Thyroid gland (tissue), 4 donors: ENCODE results near the gene FRMD4A. TPM values are rescaled to one million over a fixed set of nuclear protein-coding genes. Genes with fewer than 3 reads are reported as not detected.
A peak's percentile ranks its signal among the peaks of the same experiment; 100 is the strongest.

Source experiments
- DNase-seq, 2 donors: peaks; one replicate each; pipeline ENCODE4 v3.0.0-alpha.2; 2019
- H3K27ac ChIP-seq, 3 donors: fragments of 200-600 bp; sonication (generic); 1 replicate in 2 of 3; 2 replicates in 1 of 3; pipeline ENCODE4 v1.5.1; 2016 to 2019; ENCODE audit warnings: mild to moderate bottlenecking in 1 of 3, moderate library complexity in 1 of 3
- H3K27me3 ChIP-seq: fragments of 200-600 bp; sonication (generic); one replicate; pipeline ENCODE4 v1.5.1; 2019
- H3K36me3 ChIP-seq, 2 donors: fragments of 200-600 bp; sonication (generic); one replicate each; pipeline ENCODE4 v1.5.1; 2016 to 2019
- H3K4me1 ChIP-seq, 2 donors: fragments of 200-600 bp; sonication (generic); one replicate each; pipeline ENCODE4 v1.5.1; 2017 to 2019
- H3K4me3 ChIP-seq, 3 donors: fragments of 200-600 bp; sonication (generic); replicated peaks in 1 of 3; 1 replicate in 2 of 3; 2 replicates in 1 of 3; pipeline ENCODE4 v1.5.1; 2016; ENCODE audit warnings: mild to moderate bottlenecking in 1 of 3
- H3K9me3 ChIP-seq: fragments of 200-600 bp; sonication (generic); one replicate; pipeline ENCODE4 v1.5.1; 2017
- POLR2A ChIP-seq, 2 donors: fragments of 450-650 bp; IDR thresholded peaks; one replicate each; pipeline ENCODE4 v1.6.1; 2017; ENCODE audit warnings: antibody characterized with exemption in 2 of 2, mild to moderate bottlenecking in 2 of 2, moderate library complexity in 1 of 2
- WGBS, 2 donors: methylation state at CpG; one replicate each; pipeline ENCODE4 v1.1.5; 2017; 5-methylcytosine and 5-hydroxymethylcytosine counted together
- intact Hi-C: fragments of 100-400 bp; cut with DNase I; formaldehyde crosslinking; loops from one replicate; pipeline ENCODE4 v1.15.1; 2023
- total RNA-seq, 4 donors: library from RNA; depleted of rRNA; stranded (reverse); fragments of >200 nt; gene quantifications; one replicate each; pipeline ENCODE4 v1.2.3, GENCODE V29; 2016
- TF ChIP-seq, protein P1 (sequence below), 6 experiments: fragments of 200-600 bp in 3 of 6; fragments of 450-650 bp in 3 of 6; sonication (generic) in 3 of 6; IDR thresholded peaks; one replicate each; pipeline ENCODE4 v1.5.1; 2016 to 2019; ENCODE audit warnings: antibody characterized with exemption in 6 of 6, mild to moderate bottlenecking in 2 of 6, inconsistent platforms in 1 of 6, moderate library complexity in 1 of 6

Gene FRMD4A
- total RNA-seq, 4 donors from 2014 or later: 10.6 to 18.6 (median 16.3) TPM

DNA sequence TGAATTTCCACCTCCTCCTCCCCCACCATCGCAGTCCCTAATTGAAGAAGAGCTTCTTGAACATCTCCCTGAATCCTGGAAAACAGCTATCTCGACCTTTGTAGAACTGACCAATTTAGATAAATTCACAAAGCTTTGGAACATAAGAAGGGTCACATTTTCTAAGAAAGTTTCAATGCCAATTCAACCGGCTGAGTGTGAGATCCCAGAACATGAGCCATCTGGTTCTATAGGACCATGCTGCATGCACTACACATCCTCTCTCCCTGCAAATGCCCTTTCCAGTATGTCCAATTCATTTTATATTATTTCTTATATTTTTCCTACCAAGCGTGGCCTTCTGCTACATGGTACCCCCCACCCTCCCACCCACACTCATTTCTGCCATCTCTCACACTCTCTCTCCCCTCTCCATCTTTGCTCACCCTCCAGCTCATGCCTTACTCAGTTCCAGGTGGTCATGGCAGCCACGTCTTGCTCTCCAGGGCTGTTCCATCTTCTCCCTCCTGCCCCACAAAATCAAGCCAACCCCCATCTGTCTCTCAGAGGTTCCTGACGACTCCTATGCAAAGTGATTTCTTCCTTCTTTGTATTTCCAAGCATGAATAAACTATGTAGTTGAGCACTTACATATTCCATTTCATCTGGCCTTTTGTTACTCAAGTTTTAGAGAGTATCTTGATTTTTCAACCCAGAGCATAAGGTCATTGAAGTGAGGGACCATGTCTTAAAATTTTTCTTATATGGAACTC, 19.3 kb downstream of the FRMD4A start:
- Histone ChIP-seq H3K36me3 (no peaks in the 10 kb centered on the region), H3K4me1 (no peaks in the 10 kb centered on the region), H3K4me3 (no peak overlapping the region), H3K9me3 (no peaks in the 10 kb centered on the region), H3K27me3 (no peaks in the 10 kb centered on the region), H3K27ac (no peak overlapping the region)
- no peak for DNase-seq
- WGBS, 2 donors: 85 to 91% methylated on average over 6 of the region's 6 CpGs
- TF ChIP-seq, protein P1, sequence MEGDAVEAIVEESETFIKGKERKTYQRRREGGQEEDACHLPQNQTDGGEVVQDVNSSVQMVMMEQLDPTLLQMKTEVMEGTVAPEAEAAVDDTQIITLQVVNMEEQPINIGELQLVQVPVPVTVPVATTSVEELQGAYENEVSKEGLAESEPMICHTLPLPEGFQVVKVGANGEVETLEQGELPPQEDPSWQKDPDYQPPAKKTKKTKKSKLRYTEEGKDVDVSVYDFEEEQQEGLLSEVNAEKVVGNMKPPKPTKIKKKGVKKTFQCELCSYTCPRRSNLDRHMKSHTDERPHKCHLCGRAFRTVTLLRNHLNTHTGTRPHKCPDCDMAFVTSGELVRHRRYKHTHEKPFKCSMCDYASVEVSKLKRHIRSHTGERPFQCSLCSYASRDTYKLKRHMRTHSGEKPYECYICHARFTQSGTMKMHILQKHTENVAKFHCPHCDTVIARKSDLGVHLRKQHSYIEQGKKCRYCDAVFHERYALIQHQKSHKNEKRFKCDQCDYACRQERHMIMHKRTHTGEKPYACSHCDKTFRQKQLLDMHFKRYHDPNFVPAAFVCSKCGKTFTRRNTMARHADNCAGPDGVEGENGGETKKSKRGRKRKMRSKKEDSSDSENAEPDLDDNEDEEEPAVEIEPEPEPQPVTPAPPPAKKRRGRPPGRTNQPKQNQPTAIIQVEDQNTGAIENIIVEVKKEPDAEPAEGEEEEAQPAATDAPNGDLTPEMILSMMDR (IDR thresholded peaks at IDR 0.05): no peak
- no peak for TF ChIP-seq POLR2A (IDR thresholded peaks at IDR 0.05)
- intact Hi-C loops: no loop called here

- WGBS, 2 donors: 62 to 63% methylated on average over 10 of the region's 10 CpGs
- no peak overlapping the region for H3K4me3 ChIP-seq
- no peak for DNase-seq
- H3K27ac ChIP-seq: no peak overlapping the region
- H3K36me3 ChIP-seq: no peaks in the 10 kb centered on the region
- H3K9me3 ChIP-seq: no peaks in the 10 kb centered on the region
- no peaks in the 10 kb centered on the region for H3K4me1 ChIP-seq
- intact Hi-C loops: no loop called here
- TF ChIP-seq, protein P1 (IDR thresholded peaks at IDR 0.05): no peak
- TF ChIP-seq POLR2A (IDR thresholded peaks at IDR 0.05): no peak
- no peaks in the 10 kb centered on the region for H3K27me3 ChIP-seq
Measured at GRCh38 chr10:14309593-14309992, 21.1 kb downstream of the FRMD4A start.

DNA sequence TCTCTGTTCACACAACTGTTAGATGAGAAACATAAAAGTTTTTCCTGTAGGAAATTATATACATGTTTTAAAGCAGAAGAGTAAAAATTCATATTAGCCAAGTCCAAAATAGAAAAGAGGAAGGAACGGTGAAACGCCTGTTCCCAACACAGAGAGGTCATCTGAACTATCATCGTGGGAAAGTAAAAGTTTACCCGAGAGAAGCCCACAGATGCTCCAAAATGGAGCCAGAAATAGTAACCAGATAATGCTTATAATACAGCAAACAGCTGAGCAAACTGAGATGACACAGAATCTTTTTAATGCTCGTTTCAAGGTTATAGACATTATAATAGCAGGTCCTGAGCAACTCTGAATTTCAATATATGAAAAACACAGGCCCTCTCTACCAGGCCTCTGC, 24.5 kb downstream of the FRMD4A start:
- H3K27ac ChIP-seq: no peak overlapping the region
- intact Hi-C loops: no loop called here
- no peak for DNase-seq
- TF ChIP-seq, protein P1 (IDR thresholded peaks at IDR 0.05): no peak
- no peak for TF ChIP-seq POLR2A (IDR thresholded peaks at IDR 0.05)
- H3K36me3 ChIP-seq: no peaks in the 10 kb centered on the region
- H3K9me3 ChIP-seq: no peaks in the 10 kb centered on the region
- no peaks in the 10 kb centered on the region for H3K4me1 ChIP-seq
- no peak overlapping the region for H3K4me3 ChIP-seq
- 56 to 70% methylated on average over 5 of the region's 5 CpGs for WGBS, 2 donors
- no peaks in the 10 kb centered on the region for H3K27me3 ChIP-seq

GRCh38 chr10:14304046-14304445, 26.7 kb downstream of the FRMD4A start:
- Histone ChIP-seq H3K4me3 (no peak overlapping the region), H3K36me3 (no peaks in the 10 kb centered on the region), H3K27me3 (no peaks in the 10 kb centered on the region), H3K9me3 (no peaks in the 10 kb centered on the region), H3K4me1 (no peaks in the 10 kb centered on the region), H3K27ac (no peak overlapping the region)
- intact Hi-C loops: no loop called here
- TF ChIP-seq, protein P1 (IDR thresholded peaks at IDR 0.05): no peak
- TF ChIP-seq POLR2A (IDR thresholded peaks at IDR 0.05): no peak
- no peak for DNase-seq
- 79% methylated on average over 5 of the region's 5 CpGs for WGBS, 2 donors

DNA sequence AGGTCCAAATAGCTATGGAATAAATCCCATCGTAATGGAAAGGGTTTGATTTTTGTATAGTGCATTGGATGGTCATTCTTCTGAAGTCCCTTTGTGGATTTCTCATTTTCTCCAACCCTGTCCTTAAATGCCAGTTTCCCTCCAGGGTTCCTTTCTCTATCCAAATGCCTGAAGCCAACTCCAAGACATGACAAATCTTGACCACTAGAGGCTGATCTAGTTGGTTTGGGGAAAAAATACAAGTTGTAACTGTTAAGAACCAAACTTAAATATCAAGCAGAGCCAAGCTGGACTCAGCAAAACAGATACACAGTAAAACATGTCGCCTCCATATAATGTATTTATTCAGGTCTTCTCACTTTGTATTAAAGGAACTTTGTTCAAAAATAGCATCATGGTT, 28.7 kb downstream of the FRMD4A start:
- WGBS, 2 donors: 37 to 51% methylated on average over 2 of the region's 2 CpGs
- TF ChIP-seq, protein P1 (IDR thresholded peaks at IDR 0.05): peak in 2 of 6 experiments; percentile 9 to 33
- TF ChIP-seq POLR2A (IDR thresholded peaks at IDR 0.05): no peak
- no peak for DNase-seq
- H3K4me1 ChIP-seq: no peaks in the 10 kb centered on the region
- H3K9me3 ChIP-seq: no peaks in the 10 kb centered on the region
- intact Hi-C loops: no loop called here
- no peak overlapping the region for H3K27ac ChIP-seq
- H3K4me3 ChIP-seq: no peak overlapping the region
- H3K36me3 ChIP-seq: no peaks in the 10 kb centered on the region
- no peaks in the 10 kb centered on the region for H3K27me3 ChIP-seq
